AG08396 (cell line): ENCODE measurements around the gene SRRM1.
A peak's percentile ranks its signal among the peaks of the same experiment; 100 is the strongest.
"Not testable (repeated sequence)": the region's sequence is repeated elsewhere in the genome, so short reads cannot be mapped to it uniquely, and the experiment has no call there.

Source experiments
- DNase-seq: peaks from one replicate; pipeline ENCODE4 v3.0.0; 2012; ENCODE audit warnings: low spot score, mixed read lengths

The SRRM1 gene

DNA sequence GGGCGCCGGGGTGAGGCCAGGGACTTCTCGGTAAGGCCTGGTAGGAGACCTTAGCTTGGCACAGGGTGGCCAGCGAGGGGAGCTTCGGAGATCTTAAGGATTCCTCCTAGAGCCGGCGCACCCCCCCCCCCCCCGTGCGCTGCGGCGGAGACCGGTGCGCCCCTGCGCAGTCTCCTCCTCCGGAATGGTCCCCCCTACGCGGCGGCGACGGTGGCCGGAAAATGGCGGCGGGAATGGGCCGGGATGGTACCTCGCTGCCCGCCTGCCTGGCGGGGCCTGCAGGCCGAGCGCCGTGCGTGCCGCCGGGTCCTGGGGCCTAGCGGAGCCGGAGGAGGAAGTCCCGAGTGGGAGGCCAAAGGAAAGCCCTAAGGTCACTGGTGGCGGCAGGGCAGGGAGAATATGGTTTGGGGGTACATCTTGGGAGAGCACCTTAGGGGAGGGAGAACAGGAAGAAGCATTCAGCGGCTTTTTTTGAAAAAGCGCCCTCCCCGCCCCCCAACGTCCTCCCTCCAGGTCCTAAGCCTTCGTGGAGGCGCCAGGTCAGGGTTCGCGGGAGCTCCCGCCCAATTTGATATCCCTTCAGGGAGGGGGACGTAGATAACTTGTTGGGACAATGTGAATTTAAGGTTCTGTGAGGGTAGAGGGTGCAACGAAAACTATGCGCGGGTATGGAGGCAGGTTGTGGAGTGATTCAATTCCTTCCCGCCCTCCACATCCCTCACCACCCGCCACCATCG lies 429 bp downstream of the SRRM1 start:
- peak; percentile 53 for DNase-seq

DNA sequence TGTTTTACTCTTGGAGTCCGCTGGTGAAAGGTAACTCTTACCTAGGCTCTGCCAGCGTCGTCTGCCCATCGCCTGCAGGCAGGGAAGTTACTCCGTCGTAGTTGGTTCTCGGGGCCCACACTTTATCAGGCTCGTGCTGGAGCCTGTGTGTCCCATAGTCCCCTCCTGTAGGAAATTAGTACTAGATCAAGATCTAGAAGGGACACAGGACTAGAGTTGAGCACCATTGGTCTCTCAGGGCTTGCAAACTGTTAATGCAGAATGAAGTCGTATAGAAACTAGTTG lies 940 bp downstream of the SRRM1 start:
- no peak for DNase-seq

DNA sequence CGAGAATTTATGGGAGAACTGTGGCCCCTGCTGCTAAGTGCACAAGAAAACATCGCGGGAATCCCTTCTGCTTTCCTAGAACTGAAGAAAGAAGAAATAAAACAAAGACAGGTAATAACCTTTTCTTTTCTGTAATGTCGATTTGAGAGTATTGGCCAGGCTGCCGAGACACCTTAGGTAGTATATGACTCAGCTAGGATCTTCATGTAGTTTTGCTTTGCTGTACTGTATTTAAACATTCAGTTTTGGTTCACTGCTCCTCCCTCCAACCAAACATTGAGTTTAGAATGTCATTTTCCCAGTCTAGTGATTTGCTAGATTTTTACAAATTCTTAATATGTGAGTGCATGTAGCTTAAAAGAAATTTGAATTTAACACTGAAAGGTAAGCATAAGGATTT lies 5.8 kb downstream of the SRRM1 start:
- no peak for DNase-seq

DNA sequence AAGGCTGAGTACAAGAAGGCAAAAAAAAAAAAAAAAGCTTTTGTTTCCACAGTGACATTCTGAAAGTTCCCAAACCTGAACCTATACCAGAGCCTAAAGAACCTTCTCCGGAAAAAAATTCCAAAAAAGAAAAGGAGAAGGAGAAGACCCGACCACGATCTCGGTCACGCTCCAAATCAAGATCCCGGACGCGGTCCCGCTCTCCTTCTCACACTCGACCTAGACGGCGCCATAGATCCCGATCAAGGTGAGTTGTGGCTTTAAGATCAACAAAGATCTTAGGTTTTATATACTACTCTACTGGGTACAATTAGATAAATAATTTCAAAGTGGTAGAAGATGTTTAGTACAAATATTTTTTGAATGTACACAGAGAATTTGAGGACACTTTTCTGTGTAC lies 9.3 kb downstream of the SRRM1 start:
- DNase-seq: no peak

- DNase-seq: no peak
Observed at GRCh38 chr1:24654010-24654409, 10.9 kb downstream of the SRRM1 start.

DNA sequence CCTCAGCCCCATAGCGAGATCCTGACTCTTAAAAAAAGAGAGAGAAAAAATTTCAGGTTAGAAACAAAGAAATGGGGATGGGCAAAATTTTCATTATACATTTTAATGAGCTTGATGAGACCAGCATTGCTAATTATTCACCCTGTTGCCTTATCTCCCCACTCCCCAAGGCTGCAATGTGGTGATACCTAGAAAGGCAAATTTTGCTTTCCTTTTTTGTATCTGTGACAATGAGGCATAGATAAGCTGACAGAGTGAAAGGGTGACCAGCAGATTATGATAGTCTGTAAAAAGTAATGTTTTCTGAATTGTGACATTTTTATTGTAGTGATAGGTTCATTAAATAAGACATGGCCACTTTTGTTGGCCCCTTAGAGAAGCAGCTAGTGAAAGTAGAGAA lies 12.9 kb downstream of the SRRM1 start:
- no peak for DNase-seq

DNA sequence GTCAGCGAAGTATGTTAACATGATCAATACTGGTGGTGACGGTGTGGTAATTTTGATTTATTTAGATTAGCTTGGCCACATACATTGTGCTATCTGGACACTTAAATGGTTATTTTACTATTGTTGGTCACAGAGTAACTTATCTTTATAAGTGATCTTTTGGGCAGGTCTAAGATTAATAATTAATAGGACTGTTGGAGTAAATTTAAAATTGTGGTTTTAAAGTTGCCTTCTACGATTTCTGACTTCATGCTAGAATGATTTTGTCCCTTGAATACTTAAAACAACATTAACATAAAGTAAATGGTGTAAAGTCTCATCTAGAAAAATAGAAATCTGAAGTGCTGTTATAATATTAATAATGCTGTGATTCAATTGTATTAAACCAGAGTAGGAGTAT lies 14.7 kb downstream of the SRRM1 start:
- no peak for DNase-seq

DNA sequence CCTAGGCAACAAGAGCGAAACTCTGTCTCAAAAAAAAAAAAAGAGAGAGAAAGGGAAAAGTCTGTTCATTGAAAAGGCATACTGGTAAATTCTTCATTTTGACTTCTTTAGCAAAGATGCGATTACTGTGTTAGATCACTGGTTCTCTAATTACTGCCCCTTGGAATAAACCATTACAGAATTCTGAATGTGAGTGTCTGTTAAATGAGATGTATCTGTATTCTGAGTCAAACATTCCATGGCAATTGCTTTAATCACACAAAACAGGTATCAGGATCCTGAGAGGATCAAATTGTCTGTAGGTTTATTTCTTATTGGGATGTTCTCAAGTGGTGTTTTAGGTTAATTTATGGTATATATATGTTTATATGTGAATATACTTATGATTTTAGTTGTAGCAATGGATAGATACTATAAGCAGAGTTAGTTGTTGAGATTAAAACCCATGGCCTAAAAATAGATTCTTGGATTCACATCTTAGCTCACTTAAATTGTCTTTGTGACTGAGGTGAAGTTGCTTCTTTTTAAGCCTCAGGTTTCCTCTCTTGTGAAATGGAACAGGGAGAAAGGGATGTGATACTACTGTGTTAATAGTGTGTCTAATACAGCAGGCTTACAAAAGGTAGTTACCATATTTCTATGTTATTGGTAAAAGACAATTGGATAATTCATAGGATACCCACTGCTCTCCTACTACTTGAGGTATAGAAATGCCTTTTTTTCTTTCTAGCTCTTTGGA lies 16.2 kb downstream of the SRRM1 start:
- no peak for DNase-seq

GRCh38 chr1:24659993-24660665 lies 17.0 kb downstream of the SRRM1 start:
- no peak for DNase-seq

- no peak for DNase-seq
Observed at GRCh38 chr1:24664507-24665033, 21.5 kb downstream of the SRRM1 start.

DNA sequence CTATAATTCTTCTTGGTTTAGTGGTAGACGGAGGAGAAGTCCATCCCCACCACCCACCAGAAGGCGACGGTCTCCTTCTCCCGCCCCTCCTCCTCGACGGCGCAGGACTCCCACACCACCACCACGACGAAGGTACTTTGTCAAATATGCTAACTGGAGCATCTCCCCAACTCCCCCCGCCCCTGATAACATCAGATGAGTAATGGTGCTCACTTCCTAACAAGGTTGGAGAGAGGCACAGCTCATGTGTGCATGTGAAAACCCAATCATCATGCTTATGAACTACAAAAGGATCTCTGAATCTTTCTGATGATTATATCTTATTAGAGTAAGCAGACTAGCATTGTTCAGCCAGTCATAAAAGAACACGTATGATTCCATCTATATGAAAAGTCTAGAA lies 23.7 kb downstream of the SRRM1 start:
- DNase-seq: no peak

DNA sequence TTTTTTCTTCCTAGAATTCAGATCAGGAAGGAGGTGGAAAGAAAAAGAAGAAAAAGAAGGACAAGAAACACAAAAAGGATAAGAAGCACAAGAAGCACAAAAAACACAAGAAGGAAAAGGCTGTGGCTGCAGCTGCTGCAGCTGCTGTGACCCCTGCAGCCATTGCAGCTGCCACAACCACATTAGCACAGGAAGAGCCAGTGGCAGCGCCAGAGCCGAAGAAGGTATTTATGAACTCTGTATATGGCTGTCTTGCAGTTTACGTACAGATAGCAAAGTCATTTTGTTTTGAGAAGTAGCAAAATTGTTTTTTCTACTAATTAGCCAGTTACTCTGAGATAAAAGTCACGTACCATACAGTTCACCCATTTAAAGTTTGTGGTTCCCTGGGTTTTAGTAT lies 28.3 kb downstream of the SRRM1 start:
- not testable (repeated sequence) for DNase-seq

GRCh38 chr1:24672686-24673085 lies 29.6 kb downstream of the SRRM1 start:
- DNase-seq: not testable (repeated sequence)

DNA sequence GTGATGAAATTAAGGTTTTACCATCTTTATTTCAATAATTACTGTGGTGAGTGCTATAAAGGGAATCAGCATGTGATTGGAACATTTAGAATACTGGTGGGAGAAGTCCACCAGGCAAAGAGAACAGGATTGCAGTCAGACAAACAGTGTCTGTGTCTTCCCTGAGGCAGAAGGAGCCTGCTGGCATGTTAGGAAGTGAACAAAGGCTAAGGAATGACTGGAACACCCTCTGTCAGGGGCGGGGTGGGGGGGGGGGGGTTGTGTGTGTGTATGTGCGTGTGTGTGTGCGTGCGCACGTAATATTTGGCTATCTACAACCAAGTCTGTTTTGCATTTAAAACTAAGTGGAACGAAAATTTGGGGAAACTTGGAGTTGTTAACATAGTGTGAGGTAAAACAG lies 30.2 kb downstream of the SRRM1 start:
- no peak for DNase-seq

DNA sequence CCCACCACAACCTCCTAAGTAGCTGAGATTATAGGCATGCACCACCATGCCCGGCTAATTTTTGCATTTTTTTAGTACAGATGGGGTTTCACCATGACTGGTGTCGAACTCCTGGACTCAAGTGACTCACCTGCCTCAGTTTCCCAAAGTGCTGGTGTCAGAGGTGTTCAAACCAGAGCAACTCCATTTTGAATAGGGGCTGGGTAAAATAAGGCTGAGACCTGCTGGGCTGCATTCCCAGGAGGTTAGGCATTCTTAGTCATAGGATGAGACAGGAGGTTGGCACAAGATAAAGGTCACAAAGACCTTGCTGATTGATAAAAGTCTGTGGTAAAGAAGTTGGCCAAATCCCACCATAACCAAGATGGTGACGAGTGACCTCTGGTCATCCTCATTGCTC lies 35.3 kb downstream of the SRRM1 start:
- not testable (repeated sequence) for DNase-seq

DNA sequence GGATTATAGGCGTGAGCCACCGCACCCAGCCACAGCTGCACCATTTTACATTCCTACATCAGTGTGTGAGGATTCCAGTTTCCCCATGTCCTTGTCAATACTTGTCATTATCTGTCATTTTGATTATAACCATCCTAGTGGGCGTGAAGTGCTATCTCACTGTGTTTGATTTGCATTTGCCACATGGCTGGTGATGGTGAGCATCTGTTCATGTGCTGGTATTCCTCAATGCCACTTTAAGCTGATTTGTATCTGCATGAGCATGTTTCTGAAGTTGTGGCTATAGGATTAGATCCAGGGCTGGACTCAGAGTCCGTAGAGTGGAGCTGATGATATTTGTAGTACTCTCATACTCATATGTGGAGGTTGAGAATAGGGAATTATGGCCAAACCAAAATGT lies 36.6 kb downstream of the SRRM1 start:
- DNase-seq: no peak

DNA sequence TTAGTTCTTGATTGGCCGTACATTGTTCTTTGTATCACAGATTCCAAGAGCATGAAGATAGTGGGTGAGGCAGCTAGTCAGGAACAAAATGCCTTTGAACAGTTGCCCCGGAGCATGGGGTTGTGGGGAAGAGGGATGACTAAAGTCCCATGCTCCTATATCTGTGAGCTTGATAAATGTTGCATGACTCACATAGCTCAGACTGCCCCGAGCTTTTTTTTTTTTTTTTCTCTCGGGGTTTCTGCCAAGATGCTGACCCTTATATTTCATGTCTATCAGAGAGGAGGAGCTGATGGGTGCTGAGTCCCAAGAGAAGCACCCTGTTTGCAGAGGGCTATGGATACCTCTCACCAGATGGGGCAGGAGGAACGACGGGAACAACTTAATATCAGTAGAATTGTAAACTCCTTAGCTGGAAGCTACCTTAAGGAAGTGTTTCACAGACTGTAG lies 40.6 kb downstream of the SRRM1 start:
- DNase-seq: peak; percentile 79

DNA sequence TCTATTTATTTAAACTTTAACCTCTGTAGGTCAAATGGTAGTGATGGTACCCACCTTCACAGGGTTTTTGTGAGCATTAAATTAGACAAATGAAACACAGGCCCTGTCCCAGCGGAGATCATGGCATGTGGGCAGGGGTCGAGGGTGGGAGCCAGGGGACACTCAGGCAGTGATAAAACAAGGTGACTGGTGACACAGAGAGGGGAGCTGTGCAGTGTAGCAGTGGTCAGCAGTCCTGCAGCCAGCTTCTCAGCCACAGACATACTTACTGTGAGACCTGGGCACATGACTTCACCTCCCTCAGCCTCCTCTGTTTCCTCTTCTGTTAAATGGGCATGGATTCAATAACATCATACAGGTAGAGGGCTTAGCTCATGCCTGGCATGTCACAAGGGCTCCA lies 44.9 kb downstream of the SRRM1 start:
- no peak for DNase-seq

DNA sequence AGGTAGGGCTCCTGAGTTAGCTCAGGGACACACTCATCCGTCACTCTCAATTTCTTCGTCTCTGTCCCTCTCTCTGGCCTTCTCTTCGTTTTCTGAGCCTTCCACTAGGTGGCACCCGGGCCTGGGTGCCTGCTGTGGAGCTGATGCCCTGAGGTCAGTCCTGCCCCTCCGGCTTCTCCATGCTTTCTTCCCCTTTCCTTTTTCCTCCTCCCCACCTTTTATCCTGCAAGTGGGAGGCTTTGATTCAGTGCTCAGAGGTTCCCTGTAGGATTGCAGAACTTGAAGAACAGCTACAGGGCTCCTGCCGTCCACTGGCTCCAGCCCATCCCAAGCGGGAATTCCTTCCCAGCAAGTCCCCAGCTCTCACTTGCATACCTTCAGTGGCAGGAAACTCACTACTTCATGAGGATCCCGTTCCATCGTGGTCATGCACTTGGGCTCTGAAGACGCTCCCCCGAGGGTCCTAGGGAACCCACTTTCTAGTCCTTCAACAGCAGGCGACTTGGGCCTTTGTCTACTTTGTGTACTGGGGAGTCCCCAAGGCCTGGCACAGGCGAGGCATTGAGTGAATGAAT lies 45.6 kb downstream of the SRRM1 start:
- peak; percentile 80 for DNase-seq

GRCh38 chr1:24691051-24691450 lies 47.9 kb downstream of the SRRM1 start:
- no peak for DNase-seq

GRCh38 chr1:24692351-24692980 lies 49.4 kb downstream of the SRRM1 start:
- no peak for DNase-seq

GRCh38 chr1:24693827-24694379 lies 50.8 kb downstream of the SRRM1 start:
- DNase-seq: no peak
